ENCODE data around the gene PTTG1IP.

The PTTG1IP gene

GRCh38 chr21:44903050-44903685, 29.7 kb upstream of the PTTG1IP start:
- Histone ChIP-seq H3K23ac (ENCODE audit: low read length) (no peak overlapping the region), H3K56ac (ENCODE audit: low read length) (no peak overlapping the region), H3K9ac (ENCODE audit: low read length) (no peak overlapping the region), H3K18ac (ENCODE audit: low read length) (no peak overlapping the region), H4K8ac (ENCODE audit: low read depth, low read length) (no peak overlapping the region), H2BK5ac (ENCODE audit: low read length) (no peak overlapping the region), H2BK120ac (ENCODE audit: low read depth, low read length) (no peak overlapping the region), H3K4me1 (ENCODE audit: control insufficient read depth, low read depth, low read length) (no peaks in the 10 kb centered on the region), H2BK15ac (replicated peaks; ENCODE audit: low read depth) (no peak overlapping the region), H3K4me2 (ENCODE audit: low read length) (no peak overlapping the region), H3K4ac (ENCODE audit: low read depth, low read length) (no peak overlapping the region), H4K5ac (ENCODE audit: low read length) (no peak overlapping the region), H3K4me3 (ENCODE audit: low read length) (no peak overlapping the region), H3K36me3 (ENCODE audit: control insufficient read depth, insufficient read depth, low read length) (no peaks in the 10 kb centered on the region), H3K79me1 (ENCODE audit: low read length) (no peaks in the 10 kb centered on the region), H3K79me2 (ENCODE audit: control insufficient read depth, insufficient read depth, low read length) (no peaks in the 10 kb centered on the region), H3K27me3 (ENCODE audit: insufficient read depth, low read length, poor library complexity) (no peaks in the 10 kb centered on the region), H3K27ac (ENCODE audit: low read depth, low read length) (no peak overlapping the region), H2AK5ac (ENCODE audit: low read length) (no peak overlapping the region)
- DNase-seq = no peak
- no CpG with 5 or more reads among the region's 18 CpGs for WGBS (ENCODE audit: extremely low coverage, insufficient coverage, low lambda C conversion rate)

GRCh38 chr21:44902268-44903049, 29.0 kb upstream of the PTTG1IP start:
- Histone ChIP-seq H3K56ac (ENCODE audit: low read length) (no peak overlapping the region), H3K4me1 (ENCODE audit: control insufficient read depth, low read depth, low read length) (no peaks in the 10 kb centered on the region), H3K27ac (ENCODE audit: low read depth, low read length) (no peak overlapping the region), H2AK5ac (ENCODE audit: low read length) (no peak overlapping the region), H3K9ac (ENCODE audit: low read length) (no peak overlapping the region), H4K5ac (ENCODE audit: low read length) (no peak overlapping the region), H4K8ac (ENCODE audit: low read depth, low read length) (no peak overlapping the region), H3K4ac (ENCODE audit: low read depth, low read length) (no peak overlapping the region), H3K18ac (ENCODE audit: low read length) (no peak overlapping the region), H2BK120ac (ENCODE audit: low read depth, low read length) (no peak overlapping the region), H3K27me3 (ENCODE audit: insufficient read depth, low read length, poor library complexity) (no peaks in the 10 kb centered on the region), H2BK5ac (ENCODE audit: low read length) (no peak overlapping the region), H3K79me1 (ENCODE audit: low read length) (no peaks in the 10 kb centered on the region), H2BK15ac (replicated peaks; ENCODE audit: low read depth) (no peak overlapping the region), H3K23ac (ENCODE audit: low read length) (no peak overlapping the region), H3K4me3 (ENCODE audit: low read length) (no peak overlapping the region), H3K36me3 (ENCODE audit: control insufficient read depth, insufficient read depth, low read length) (no peaks in the 10 kb centered on the region), H3K79me2 (ENCODE audit: control insufficient read depth, insufficient read depth, low read length) (no peaks in the 10 kb centered on the region), H3K4me2 (ENCODE audit: low read length) (no peak overlapping the region)
- DNase-seq = no peak
- no CpG with 5 or more reads among the region's 30 CpGs for WGBS (ENCODE audit: extremely low coverage, insufficient coverage, low lambda C conversion rate)

GRCh38 chr21:44901391-44902074, 28.0 kb upstream of the PTTG1IP start:
- Histone ChIP-seq H3K4ac (ENCODE audit: low read depth, low read length) (no peak overlapping the region), H2BK120ac (ENCODE audit: low read depth, low read length) (no peak overlapping the region), H4K5ac (ENCODE audit: low read length) (no peak overlapping the region), H3K36me3 (ENCODE audit: control insufficient read depth, insufficient read depth, low read length) (no peaks in the 10 kb centered on the region), H3K56ac (ENCODE audit: low read length) (no peak overlapping the region), H3K79me1 (ENCODE audit: low read length) (no peaks in the 10 kb centered on the region), H3K4me2 (ENCODE audit: low read length) (no peak overlapping the region), H3K27me3 (ENCODE audit: insufficient read depth, low read length, poor library complexity) (no peaks in the 10 kb centered on the region), H3K4me1 (ENCODE audit: control insufficient read depth, low read depth, low read length) (no peaks in the 10 kb centered on the region), H3K23ac (ENCODE audit: low read length) (no peak overlapping the region), H4K8ac (ENCODE audit: low read depth, low read length) (no peak overlapping the region), H3K9ac (ENCODE audit: low read length) (no peak overlapping the region), H3K79me2 (ENCODE audit: control insufficient read depth, insufficient read depth, low read length) (no peaks in the 10 kb centered on the region), H2AK5ac (ENCODE audit: low read length) (no peak overlapping the region), H2BK5ac (ENCODE audit: low read length) (no peak overlapping the region), H3K27ac (ENCODE audit: low read depth, low read length) (no peak overlapping the region), H2BK15ac (replicated peaks; ENCODE audit: low read depth) (no peak overlapping the region), H3K18ac (ENCODE audit: low read length) (no peak overlapping the region), H3K4me3 (ENCODE audit: low read length) (no peak overlapping the region)
- no peak for DNase-seq
- WGBS (ENCODE audit: extremely low coverage, insufficient coverage, low lambda C conversion rate) = no CpG with 5 or more reads among the region's 27 CpGs

GRCh38 chr21:44900559-44901251, 27.2 kb upstream of the PTTG1IP start:
- no peak overlapping the region for H3K56ac ChIP-seq (ENCODE audit: low read length)
- WGBS (ENCODE audit: extremely low coverage, insufficient coverage, low lambda C conversion rate) = no CpG with 5 or more reads among the region's 28 CpGs
- no peak overlapping the region for H3K27ac ChIP-seq (ENCODE audit: low read depth, low read length)
- no peaks in the 10 kb centered on the region for H3K79me2 ChIP-seq (ENCODE audit: control insufficient read depth, insufficient read depth, low read length)
- H2BK15ac ChIP-seq (replicated peaks; ENCODE audit: low read depth) = no peak overlapping the region
- no peak overlapping the region for H3K18ac ChIP-seq (ENCODE audit: low read length)
- no peak overlapping the region for H3K23ac ChIP-seq (ENCODE audit: low read length)
- no peak overlapping the region for H4K8ac ChIP-seq (ENCODE audit: low read depth, low read length)
- H3K4ac ChIP-seq (ENCODE audit: low read depth, low read length) = no peak overlapping the region
- no peaks in the 10 kb centered on the region for H3K79me1 ChIP-seq (ENCODE audit: low read length)
- no peaks in the 10 kb centered on the region for H3K4me1 ChIP-seq (ENCODE audit: control insufficient read depth, low read depth, low read length)
- H2BK5ac ChIP-seq (ENCODE audit: low read length) = no peak overlapping the region
- no peak overlapping the region for H2BK120ac ChIP-seq (ENCODE audit: low read depth, low read length)
- no peak overlapping the region for H3K4me3 ChIP-seq (ENCODE audit: low read length)
- H2AK5ac ChIP-seq (ENCODE audit: low read length) = no peak overlapping the region
- H3K4me2 ChIP-seq (ENCODE audit: low read length) = no peak overlapping the region
- no peak for DNase-seq
- H3K36me3 ChIP-seq (ENCODE audit: control insufficient read depth, insufficient read depth, low read length) = no peaks in the 10 kb centered on the region
- H4K5ac ChIP-seq (ENCODE audit: low read length) = no peak overlapping the region
- H3K27me3 ChIP-seq (ENCODE audit: insufficient read depth, low read length, poor library complexity) = no peaks in the 10 kb centered on the region
- H3K9ac ChIP-seq (ENCODE audit: low read length) = no peak overlapping the region

- no peaks in the 10 kb centered on the region for H3K36me3 ChIP-seq (ENCODE audit: control insufficient read depth, insufficient read depth, low read length)
- H3K56ac ChIP-seq (ENCODE audit: low read length) = no peak overlapping the region
- H2BK15ac ChIP-seq (replicated peaks; ENCODE audit: low read depth) = no peak overlapping the region
- no peak overlapping the region for H2AK5ac ChIP-seq (ENCODE audit: low read length)
- H2BK120ac ChIP-seq (ENCODE audit: low read depth, low read length) = no peak overlapping the region
- no peak for DNase-seq
- H3K79me2 ChIP-seq (ENCODE audit: control insufficient read depth, insufficient read depth, low read length) = no peaks in the 10 kb centered on the region
- H3K4me2 ChIP-seq (ENCODE audit: low read length) = no peak overlapping the region
- no peak overlapping the region for H3K27ac ChIP-seq (ENCODE audit: low read depth, low read length)
- H3K9ac ChIP-seq (ENCODE audit: low read length) = no peak overlapping the region
- no peak overlapping the region for H4K5ac ChIP-seq (ENCODE audit: low read length)
- no peak overlapping the region for H3K4me3 ChIP-seq (ENCODE audit: low read length)
- no peaks in the 10 kb centered on the region for H3K27me3 ChIP-seq (ENCODE audit: insufficient read depth, low read length, poor library complexity)
- no peak overlapping the region for H3K23ac ChIP-seq (ENCODE audit: low read length)
- no peaks in the 10 kb centered on the region for H3K4me1 ChIP-seq (ENCODE audit: control insufficient read depth, low read depth, low read length)
- H4K8ac ChIP-seq (ENCODE audit: low read depth, low read length) = no peak overlapping the region
- H2BK5ac ChIP-seq (ENCODE audit: low read length) = no peak overlapping the region
- H3K4ac ChIP-seq (ENCODE audit: low read depth, low read length) = no peak overlapping the region
- no CpG with 5 or more reads among the region's 37 CpGs for WGBS (ENCODE audit: extremely low coverage, insufficient coverage, low lambda C conversion rate)
- H3K79me1 ChIP-seq (ENCODE audit: low read length) = no peaks in the 10 kb centered on the region
- no peak overlapping the region for H3K18ac ChIP-seq (ENCODE audit: low read length)
Measured at GRCh38 chr21:44899768-44900558, 26.5 kb upstream of the PTTG1IP start.
